NCI-H1092 treated with DMSO at 0.1 percent for 48 hours (cell line): ENCODE results near the gene PCDH8.

ENCODE experiments used
- DNase-seq: peaks from one replicate; lab custom pipeline; 2025; lab: John Stamatoyannopoulos, UW

Gene PCDH8

GRCh38 chr13:52848455-52849195, at the start of gene PCDH8:
Gene PCDH8, minus strand, starts transcription at chr13:52848640. Its CDS starts 204 bp downstream, at chr13:52848436.
- peak; percentile 86 for DNase-seq

GRCh38 chr13:52896827-52897659, 48.6 kb upstream of the PCDH8 start:
- DNase-seq: peak; percentile 19

- DNase-seq: no peak
These were observed 46.0 kb upstream of the PCDH8 start for GRCh38 chr13:52894413-52894812.

GRCh38 chr13:52892925-52893324, 44.5 kb upstream of the PCDH8 start:
- DNase-seq: no peak

GRCh38 chr13:52891706-52892105, 43.3 kb upstream of the PCDH8 start:
- DNase-seq: no peak

GRCh38 chr13:52887165-52887564, 38.7 kb upstream of the PCDH8 start:
- DNase-seq: no peak

- no peak for DNase-seq
These were observed 36.7 kb upstream of the PCDH8 start for GRCh38 chr13:52885141-52885540.

- no peak for DNase-seq
These were observed 36.1 kb upstream of the PCDH8 start for GRCh38 chr13:52884429-52885010.

- DNase-seq: no peak
These were observed 34.3 kb upstream of the PCDH8 start for GRCh38 chr13:52882785-52883184.

GRCh38 chr13:52879950-52880741, 31.7 kb upstream of the PCDH8 start:
- peak; percentile 7 for DNase-seq

GRCh38 chr13:52878831-52879230, 30.4 kb upstream of the PCDH8 start:
- no peak for DNase-seq

- no peak for DNase-seq
These were observed 21.7 kb upstream of the PCDH8 start for GRCh38 chr13:52870143-52870542.

GRCh38 chr13:52869621-52870020, 21.2 kb upstream of the PCDH8 start:
- DNase-seq: no peak

- no peak for DNase-seq
These were observed 20.6 kb upstream of the PCDH8 start for GRCh38 chr13:52869050-52869449.

- DNase-seq: no peak
These were observed 19.8 kb upstream of the PCDH8 start for GRCh38 chr13:52868190-52868589.

GRCh38 chr13:52864941-52865340, 16.5 kb upstream of the PCDH8 start:
- DNase-seq: no peak

GRCh38 chr13:52862358-52863206, 14.1 kb upstream of the PCDH8 start:
- DNase-seq: peak; percentile 16

GRCh38 chr13:52852444-52852843, 4.0 kb upstream of the PCDH8 start:
- DNase-seq: peak; percentile 74

- DNase-seq: peak; percentile 47
These were observed 2.9 kb upstream of the PCDH8 start for GRCh38 chr13:52851137-52851962.
